ENCODE results near the gene EXOSC10.
"Not testable (repeated sequence)": the region's sequence is repeated elsewhere in the genome, so short reads cannot be mapped to it uniquely, and the experiment has no call there.

EXOSC10 gene

GRCh38 chr1:11061652-11062365 is 37.9 kb downstream of the EXOSC10 start:
- no peak for DNase-seq (ENCODE audit: low read depth)

DNA sequence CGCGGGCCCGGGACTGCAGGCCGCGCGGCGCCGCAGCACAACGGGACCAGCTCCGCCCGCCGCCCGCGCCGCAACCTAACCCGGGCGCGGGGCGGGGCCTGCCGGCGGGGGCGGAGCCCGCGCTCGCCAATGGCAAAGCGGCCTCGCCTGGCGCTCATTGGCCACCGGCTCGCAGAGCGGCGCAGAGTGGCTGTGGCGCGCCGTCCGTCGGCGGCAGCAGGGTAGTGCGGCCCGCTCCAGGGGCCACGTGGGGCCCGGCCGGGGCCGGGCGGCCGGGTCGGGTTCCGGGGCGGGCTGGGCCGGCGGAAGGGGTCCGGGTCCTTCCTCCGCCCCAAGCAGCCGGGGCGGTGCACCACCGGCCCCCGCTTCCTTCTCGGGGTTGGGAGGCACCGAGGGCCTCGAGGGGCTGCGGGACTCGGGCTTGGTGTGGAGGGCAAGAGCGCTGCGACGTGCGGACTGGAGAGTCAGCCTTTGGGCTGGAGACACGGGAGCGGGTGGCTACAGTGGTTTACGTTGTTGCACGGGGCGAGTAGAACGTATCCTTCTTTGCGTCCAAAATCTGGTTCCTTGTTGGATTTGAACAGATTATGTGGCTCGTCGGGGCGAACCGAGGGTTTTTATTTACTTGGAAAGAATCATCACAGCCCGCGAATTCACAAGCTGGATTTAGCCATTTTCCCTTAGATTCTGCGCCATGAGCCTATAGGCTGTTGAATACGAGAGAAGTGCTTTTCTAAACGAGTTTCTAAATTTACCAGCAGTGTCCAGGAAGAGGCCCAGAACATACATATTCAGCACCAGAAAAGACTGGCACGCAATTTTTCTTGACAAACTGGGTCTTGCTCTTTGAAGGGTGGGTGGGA is 39.5 kb downstream of the EXOSC10 start, which contains the start of gene SRM:
SRM (minus strand) TSS at position 51 of the 863 bp plus-strand sequence. CDS start 75 bp downstream, outside the sequence.
- peak; percentile 90 for DNase-seq (ENCODE audit: low read depth)

GRCh38 chr1:11059155-11059967 is 40.3 kb downstream of the EXOSC10 start:
- peak; percentile 14 for DNase-seq (ENCODE audit: low read depth)

GRCh38 chr1:11058595-11059154 is 41.0 kb downstream of the EXOSC10 start:
- no peak for DNase-seq (ENCODE audit: low read depth)

DNA sequence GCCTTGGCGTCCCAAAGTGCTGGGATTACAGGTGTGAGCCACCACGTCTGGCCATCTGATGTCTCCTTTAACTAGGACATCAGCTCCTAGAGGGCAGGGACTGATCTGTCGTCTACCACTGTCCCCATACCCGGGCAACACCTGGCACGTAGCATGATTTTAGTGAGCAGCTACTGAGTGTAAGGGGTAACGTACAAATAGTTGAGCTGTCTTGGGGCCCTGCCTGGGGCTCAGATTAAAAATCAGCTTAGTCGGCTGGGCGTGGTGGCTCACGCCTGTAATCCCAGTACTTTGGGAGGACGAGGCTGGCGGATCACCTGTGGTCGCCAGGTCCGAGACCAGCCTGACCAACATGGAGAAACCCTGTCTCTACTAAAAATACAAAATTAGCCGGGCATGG is 41.6 kb downstream of the EXOSC10 start:
- DNase-seq (ENCODE audit: low read depth): no peak

DNA sequence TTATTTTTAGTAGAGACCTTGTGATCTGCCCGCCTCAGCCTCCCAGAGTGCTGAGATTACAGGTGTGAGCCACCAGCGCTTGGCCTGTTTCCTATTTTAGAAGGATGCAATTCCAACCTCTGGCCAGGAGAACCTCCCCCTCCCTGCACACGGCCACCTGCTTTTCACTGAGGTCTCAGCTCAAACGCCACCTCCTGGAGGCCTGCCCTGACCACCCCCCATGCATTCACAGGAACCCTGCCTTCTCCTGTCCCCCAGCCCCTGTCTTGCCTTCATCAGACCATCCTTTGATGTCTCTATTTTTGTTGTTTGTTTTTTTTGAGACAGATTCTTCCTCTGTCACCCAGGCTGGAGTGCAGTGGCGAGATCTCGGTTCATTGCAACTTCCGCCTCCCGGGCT is 42.2 kb downstream of the EXOSC10 start:
- no peak for DNase-seq (ENCODE audit: low read depth)

- no peak for DNase-seq (ENCODE audit: low read depth)
Observed at GRCh38 chr1:11056504-11056903, 43.2 kb downstream of the EXOSC10 start.

- DNase-seq (ENCODE audit: low read depth): no peak
Observed at GRCh38 chr1:11055676-11056075, 44.0 kb downstream of the EXOSC10 start.

GRCh38 chr1:11054666-11055065 is 45.0 kb downstream of the EXOSC10 start:
- DNase-seq (ENCODE audit: low read depth): no peak

- DNase-seq (ENCODE audit: low read depth): no peak
Observed at GRCh38 chr1:11054181-11054580, 45.5 kb downstream of the EXOSC10 start.

GRCh38 chr1:11053758-11054137 is 45.9 kb downstream of the EXOSC10 start:
- peak; percentile 41 for DNase-seq (ENCODE audit: low read depth)

DNA sequence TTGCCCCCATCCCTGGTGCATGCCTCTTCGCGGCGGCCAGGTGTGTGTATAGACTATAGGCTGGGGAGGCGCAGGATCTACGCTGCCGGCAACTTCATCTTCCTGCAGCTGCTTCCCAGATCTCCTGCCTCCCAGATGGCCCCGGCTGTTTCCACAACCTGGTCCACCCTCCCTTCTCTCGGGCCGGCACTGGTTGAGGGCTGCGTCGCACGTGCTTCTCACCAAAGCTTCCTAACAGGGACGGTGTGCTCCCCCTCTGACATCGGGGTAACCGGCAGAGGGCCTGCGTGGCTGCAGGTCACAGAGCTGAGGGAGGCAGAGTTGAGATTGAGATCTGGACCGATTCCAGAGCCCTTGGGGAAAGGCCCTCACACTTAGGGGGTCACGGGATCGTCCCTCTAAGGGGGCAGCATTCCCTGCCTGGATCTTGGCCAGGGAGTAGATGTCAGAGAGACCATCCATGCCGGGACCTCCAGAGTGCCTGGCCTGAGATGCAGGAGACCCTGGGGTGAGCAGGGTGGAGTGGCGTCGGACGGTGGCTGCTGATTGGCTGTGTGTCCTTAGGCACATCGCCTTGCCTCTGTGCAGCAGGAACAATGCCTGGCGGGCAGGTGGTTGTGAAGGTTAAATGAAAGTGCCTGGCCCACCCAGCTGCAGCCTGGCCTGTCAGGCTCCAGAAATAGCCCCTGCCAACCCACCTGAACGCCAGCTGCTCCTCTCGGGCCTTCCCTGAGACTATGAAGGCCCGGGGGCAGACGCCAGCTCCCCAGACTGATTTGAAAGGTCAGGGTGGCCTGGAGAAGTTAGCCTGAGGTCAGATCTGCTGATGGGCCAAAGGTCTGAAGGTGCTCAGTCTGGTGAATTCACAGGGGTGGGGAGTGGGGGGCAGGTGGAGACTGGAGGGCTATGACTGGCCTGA is 46.6 kb downstream of the EXOSC10 start:
- DNase-seq (ENCODE audit: low read depth): peak; percentile 12

- DNase-seq (ENCODE audit: low read depth): peak; percentile 33
Observed at GRCh38 chr1:11051781-11052511, 47.7 kb downstream of the EXOSC10 start.

DNA sequence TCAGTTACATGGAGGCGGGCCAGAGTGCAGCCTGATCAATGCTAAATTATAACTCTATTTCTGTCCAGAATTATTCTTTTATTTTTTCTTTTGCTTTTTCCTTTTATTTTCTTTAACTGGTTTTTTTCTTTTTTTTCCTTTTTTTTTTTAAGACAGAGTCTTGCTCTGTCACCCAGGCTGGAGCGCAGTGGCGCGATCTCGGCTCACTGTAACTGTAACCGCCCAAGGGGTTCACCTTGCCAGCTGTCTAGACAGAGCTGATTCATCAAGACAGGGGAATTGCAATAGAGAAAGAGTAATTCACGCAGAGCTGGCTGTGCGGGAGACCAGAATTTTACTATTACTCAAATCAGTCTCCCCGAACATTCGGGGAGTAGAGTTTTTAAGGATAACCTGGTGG is 48.5 kb downstream of the EXOSC10 start:
- DNase-seq (ENCODE audit: low read depth): not testable (repeated sequence)

GRCh38 chr1:11046625-11047365 is 52.9 kb downstream of the EXOSC10 start, which contains the start of gene MASP2:
MASP2 (minus strand) TSS chr1:11047239; CDS start chr1:11047207, 32 bp downstream.
- DNase-seq (ENCODE audit: low read depth): no peak

GRCh38 chr1:11046270-11046566 is 53.5 kb downstream of the EXOSC10 start:
- no peak for DNase-seq (ENCODE audit: low read depth)

DNA sequence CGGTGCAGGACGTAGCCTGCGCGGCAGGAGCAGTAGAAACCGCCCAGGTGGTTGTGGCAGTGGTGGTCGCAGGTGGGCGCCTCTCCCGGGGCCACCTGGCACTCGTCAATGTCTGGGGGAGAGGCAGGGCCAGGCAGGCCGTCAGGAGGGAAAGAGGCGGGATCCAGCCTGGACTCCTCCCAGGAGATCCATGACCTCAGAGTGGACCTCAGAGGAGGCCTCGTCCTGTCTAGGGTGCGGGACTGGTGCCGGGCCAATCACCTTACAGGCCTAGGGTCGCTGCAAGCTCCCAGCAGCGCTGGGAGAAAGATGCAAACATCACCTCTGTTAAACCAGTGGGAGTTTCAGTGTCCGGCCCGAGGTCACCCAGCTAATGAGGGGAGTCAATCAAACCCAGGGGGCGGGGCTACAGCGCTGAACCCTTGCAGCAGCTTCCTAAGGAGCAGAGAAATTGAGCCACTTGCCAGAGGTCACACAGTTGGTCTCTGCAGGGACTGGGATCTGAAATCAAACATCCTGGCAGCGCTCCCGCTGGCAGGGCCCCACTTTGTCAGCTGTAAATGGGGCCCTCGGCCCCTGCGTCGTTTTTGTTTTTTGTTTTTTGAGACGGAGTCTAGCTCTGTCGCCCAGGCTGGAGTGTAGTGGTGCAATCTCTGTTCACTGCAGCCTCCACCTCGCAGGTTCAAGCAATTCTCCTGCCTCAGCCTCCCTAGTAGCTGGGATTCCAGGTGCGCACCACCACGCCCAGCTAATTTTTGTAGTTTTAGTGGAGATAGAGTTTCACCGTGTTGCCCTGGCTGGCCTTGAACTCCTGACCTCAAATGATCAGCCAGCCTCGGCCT is 54.0 kb downstream of the EXOSC10 start:
- DNase-seq (ENCODE audit: low read depth): no peak

GRCh38 chr1:11044849-11045427 is 54.7 kb downstream of the EXOSC10 start:
- DNase-seq (ENCODE audit: low read depth): no peak
